Neuronal stem cell (in vitro differentiated cells): Measurements from ENCODE around the gene GNG14.

ENCODE experiments used
- small RNA-seq: library from polyadenylated mRNA; stranded (forward); fragments of <200 nt; extraction: miRNeasy Mini kit (QIAGEN cat#:217004); gene quantifications from one replicate; pipeline ENCODE3, GENCODE V24; 2013; ENCODE audit not compliant: insufficient read depth

GNG14 gene

Small RNA genes lying within 50 kb of the gene (small RNA-seq; reads per million reads assigned to genes)
- gene SNORD41 = 571 reads per million, percentile 98 among the genes with 10 or more reads in this experiment
